ENCODE data around the gene JPH3. TPM values are rescaled to one million over a fixed set of nuclear protein-coding genes. Genes with fewer than 3 reads are reported as not detected.

The JPH3 gene
- total and polyA plus RNA-seq, 12 donors = 0.06 to 0.79 (median 0.10) TPM; not detected in 6

DNA sequence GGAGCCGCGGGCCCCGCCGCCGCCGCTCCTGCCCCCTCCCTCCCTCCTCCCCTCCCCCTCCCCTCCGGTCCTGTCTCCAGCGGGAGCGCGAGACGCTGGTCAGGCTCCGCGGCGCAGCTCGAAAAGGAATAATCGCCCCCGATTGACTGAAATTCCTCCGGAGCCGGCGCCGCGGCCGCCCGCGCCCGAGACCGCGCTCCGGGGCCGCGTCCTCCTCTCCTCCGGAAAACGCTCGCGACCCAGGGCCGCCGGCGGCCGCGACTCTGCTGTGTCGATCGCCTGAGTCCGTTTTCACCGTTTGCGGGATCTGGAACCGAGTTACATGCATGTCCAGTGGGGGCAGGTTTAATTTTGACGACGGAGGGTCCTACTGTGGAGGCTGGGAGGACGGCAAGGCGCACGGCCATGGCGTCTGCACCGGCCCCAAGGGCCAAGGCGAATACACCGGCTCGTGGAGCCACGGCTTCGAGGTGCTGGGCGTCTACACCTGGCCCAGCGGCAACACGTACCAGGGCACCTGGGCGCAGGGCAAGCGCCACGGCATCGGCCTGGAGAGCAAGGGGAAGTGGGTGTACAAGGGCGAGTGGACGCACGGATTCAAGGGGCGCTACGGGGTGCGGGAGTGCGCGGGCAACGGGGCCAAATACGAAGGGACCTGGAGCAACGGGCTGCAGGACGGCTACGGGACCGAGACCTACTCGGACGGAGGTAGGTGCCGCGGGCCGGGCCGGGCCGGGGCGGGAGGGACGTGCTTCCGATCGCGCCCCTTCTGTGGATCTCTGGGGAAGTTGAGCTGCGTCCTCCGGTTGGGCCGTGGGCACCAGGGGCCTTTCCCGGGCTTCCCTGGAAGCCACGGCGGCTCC is 744 bp downstream of the JPH3 start:
- H3K27ac ChIP-seq = no peak overlapping the region
- intact Hi-C loops (cut with DNase I) = no loop called here
- H3K27me3 ChIP-seq = peaks cover 25 to 93% (median 90%) of the 10 kb centered on the region in 7 donors
- H3K9me3 ChIP-seq = peaks cover 0 to 5% (median 0%) of the 10 kb centered on the region in 11 donors
- DNase-seq = no peak
- peak in 1 of 8 donors; percentile 24 for ATAC-seq
- WGBS, 2 donors = 1% methylated on average over 88 to 97 of the region's 97 CpGs
- no peaks in the 10 kb centered on the region for H3K36me3 ChIP-seq
- TF ChIP-seq, protein P1, sequence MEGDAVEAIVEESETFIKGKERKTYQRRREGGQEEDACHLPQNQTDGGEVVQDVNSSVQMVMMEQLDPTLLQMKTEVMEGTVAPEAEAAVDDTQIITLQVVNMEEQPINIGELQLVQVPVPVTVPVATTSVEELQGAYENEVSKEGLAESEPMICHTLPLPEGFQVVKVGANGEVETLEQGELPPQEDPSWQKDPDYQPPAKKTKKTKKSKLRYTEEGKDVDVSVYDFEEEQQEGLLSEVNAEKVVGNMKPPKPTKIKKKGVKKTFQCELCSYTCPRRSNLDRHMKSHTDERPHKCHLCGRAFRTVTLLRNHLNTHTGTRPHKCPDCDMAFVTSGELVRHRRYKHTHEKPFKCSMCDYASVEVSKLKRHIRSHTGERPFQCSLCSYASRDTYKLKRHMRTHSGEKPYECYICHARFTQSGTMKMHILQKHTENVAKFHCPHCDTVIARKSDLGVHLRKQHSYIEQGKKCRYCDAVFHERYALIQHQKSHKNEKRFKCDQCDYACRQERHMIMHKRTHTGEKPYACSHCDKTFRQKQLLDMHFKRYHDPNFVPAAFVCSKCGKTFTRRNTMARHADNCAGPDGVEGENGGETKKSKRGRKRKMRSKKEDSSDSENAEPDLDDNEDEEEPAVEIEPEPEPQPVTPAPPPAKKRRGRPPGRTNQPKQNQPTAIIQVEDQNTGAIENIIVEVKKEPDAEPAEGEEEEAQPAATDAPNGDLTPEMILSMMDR (IDR thresholded peaks at IDR 0.05) = no peak
- H3K4me1 ChIP-seq = peaks cover 0 to 12% (median 4%) of the 10 kb centered on the region in 9 donors
- no peak overlapping the region for H3K4me3 ChIP-seq

DNA sequence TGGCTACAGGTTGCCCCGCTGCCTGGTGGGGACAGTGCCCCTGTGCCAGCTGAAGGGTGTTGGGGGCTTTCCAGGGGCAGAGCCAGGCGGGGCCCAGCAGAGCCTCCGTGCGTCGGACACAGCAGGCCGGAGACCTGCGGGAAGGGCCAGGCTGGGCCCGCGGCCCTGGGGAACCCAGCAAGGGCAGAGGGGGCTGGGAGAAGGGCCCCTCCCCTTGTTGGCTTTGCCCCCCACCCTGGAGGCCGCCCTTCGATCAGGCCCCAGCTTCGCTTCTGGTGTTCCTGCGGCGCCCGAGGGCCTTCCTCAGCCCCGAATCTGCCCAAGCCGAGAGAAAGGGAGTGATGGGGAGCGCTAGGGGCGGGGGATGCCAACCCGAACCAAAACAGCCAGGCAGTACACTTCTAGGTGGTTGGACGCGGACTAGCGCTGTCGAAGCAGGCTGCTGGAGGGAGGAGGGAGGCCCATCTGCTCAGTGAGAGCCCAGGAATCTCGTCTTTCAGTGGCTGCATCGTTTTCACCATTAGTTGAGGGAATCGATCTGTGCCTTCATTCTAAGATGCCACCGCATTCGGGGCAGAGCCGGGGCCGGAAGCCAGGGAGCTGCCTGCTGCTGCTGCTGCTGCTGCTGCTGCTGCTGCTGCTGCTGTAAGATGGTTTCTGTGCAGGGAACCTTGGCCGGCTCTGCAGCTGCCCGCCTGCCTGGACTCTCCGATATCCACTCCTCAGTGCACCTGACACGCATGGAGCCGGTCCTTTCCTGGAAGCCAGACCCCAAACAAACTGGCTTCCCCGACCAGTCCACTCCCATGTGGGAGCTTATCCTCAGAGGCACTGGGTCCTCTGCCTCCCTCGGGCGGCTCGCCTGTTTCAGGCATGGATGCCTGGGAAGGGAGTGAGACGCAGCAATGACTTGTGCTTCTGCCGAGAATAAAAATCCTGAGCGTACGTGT is 1.7 kb downstream of the JPH3 start:
- DNase-seq (no peak), ATAC-seq (peak in 1 of 8 donors; percentile 28)
- Histone ChIP-seq H3K9me3 (peaks cover 0 to 5% (median 0%) of the 10 kb centered on the region in 11 donors), H3K4me1 (peaks cover 0 to 12% (median 4%) of the 10 kb centered on the region in 9 donors), H3K36me3 (no peaks in the 10 kb centered on the region), H3K27ac (no peak overlapping the region), H3K4me3 (no peak overlapping the region), H3K27me3 (peaks cover 25 to 93% (median 88%) of the 10 kb centered on the region in 7 donors)
- TF ChIP-seq, protein P1 (IDR thresholded peaks at IDR 0.05) = no peak
- intact Hi-C loops (cut with DNase I) = no loop called here
- WGBS, 2 donors = 10 to 16% methylated on average over 44 of the region's 44 CpGs

DNA sequence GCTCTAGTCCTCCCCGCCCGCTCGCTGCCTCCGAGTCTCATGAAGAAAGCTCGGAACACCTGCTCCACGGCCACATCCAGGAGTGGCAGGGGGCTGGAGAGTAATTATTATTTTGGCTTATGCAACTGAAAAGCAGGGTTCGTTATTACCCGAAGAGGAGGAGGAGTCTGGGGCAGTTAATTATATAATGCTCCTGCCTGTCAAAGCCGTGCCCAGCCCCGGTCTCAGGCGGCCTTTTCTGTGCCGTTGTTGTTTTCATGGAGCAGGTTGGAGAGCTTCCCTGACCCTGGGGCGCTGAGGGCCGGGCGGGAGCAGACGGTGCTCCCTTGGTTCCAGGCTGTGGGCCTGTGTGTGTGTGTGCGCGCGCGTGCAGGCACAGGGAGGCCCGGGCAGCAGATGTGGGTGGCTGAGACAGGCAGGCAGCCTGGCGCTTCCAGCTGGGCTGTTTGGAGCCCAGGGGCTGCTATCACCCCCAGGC is 2.4 kb downstream of the JPH3 start:
- no peak for ATAC-seq
- H3K4me1 ChIP-seq = peaks cover 0 to 12% (median 4%) of the 10 kb centered on the region in 9 donors
- peaks cover 25 to 88% (median 85%) of the 10 kb centered on the region in 7 donors for H3K27me3 ChIP-seq
- TF ChIP-seq, protein P1 (IDR thresholded peaks at IDR 0.05) = no peak
- 83% methylated on average over 22 of the region's 22 CpGs for WGBS, 2 donors
- H3K27ac ChIP-seq = no peak overlapping the region
- H3K36me3 ChIP-seq = no peaks in the 10 kb centered on the region
- no peaks in the 10 kb centered on the region for H3K9me3 ChIP-seq
- no peak for DNase-seq
- intact Hi-C loops (cut with DNase I) = no loop called here
- H3K4me3 ChIP-seq = no peak overlapping the region

DNA sequence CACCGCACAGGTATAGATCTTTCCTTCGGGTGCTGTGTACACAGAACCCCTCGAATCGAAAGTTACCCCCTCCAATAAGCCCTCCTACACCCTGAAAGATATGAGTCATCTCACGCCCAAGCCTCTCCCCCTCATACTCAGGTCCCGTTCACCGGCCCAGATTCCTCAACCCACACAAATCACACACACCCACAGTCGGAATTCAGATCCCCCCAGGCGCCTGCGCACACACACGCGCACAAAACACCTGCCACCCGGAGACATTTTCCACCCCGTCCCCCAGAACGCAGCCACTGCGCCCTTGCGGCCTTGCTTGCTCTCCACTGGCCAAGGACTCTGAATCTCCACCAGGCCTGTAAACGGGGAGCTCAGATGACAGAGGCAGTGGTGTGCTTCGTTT is 4.9 kb downstream of the JPH3 start:
- H3K9me3 ChIP-seq = no peaks in the 10 kb centered on the region
- ATAC-seq = no peak
- DNase-seq = no peak
- TF ChIP-seq, protein P1 (IDR thresholded peaks at IDR 0.05) = no peak
- intact Hi-C loops (cut with DNase I) = no loop called here
- H3K36me3 ChIP-seq = no peaks in the 10 kb centered on the region
- peaks cover 0 to 12% (median 4%) of the 10 kb centered on the region in 9 donors for H3K4me1 ChIP-seq
- H3K27ac ChIP-seq = no peak overlapping the region
- H3K4me3 ChIP-seq = no peak overlapping the region
- peaks cover 16 to 76% (median 66%) of the 10 kb centered on the region in 7 donors for H3K27me3 ChIP-seq
- WGBS, 2 donors = 85 to 88% methylated on average over 19 of the region's 19 CpGs

Data from heart right ventricle (tissue), 16 donors.